ENCODE data around the gene ZMAT2.
"Not testable (repeated sequence)": the region's sequence is repeated elsewhere in the genome, so short reads cannot be mapped to it uniquely, and the experiment has no call there.

The ZMAT2 gene

GRCh38 chr5:140700177-140701144, at the start of gene ZMAT2:
Gene ZMAT2, plus strand, starts transcription at chr5:140700447. Its CDS starts 14 bp downstream, at chr5:140700461.
- TF ChIP-seq CTCF (IDR thresholded peaks at IDR 0.05; ENCODE audit: low read length, missing control alignments) = no peak
- peak; percentile 99 for DNase-seq (ENCODE audit: low read depth)
- H3K4me3 ChIP-seq (replicated peaks; ENCODE audit: low read depth, low read length) = peak within 1 kb of the TSS; percentile 74

GRCh38 chr5:140658870-140659269, 41.4 kb upstream of the ZMAT2 start:
- DNase-seq (ENCODE audit: low read depth) = no peak
- TF ChIP-seq CTCF (IDR thresholded peaks at IDR 0.05; ENCODE audit: low read length, missing control alignments) = no peak
- no peak overlapping the region for H3K4me3 ChIP-seq (replicated peaks; ENCODE audit: low read depth, low read length)

GRCh38 chr5:140660371-140660770, 39.9 kb upstream of the ZMAT2 start:
- DNase-seq (ENCODE audit: low read depth); H3K4me3 ChIP-seq (replicated peaks; ENCODE audit: low read depth, low read length): not testable (repeated sequence)

GRCh38 chr5:140664030-140664358, 36.3 kb upstream of the ZMAT2 start:
- no peak for TF ChIP-seq CTCF (IDR thresholded peaks at IDR 0.05; ENCODE audit: low read length, missing control alignments)
- H3K4me3 ChIP-seq (replicated peaks; ENCODE audit: low read depth, low read length) = peak overlapping the region; percentile 98

GRCh38 chr5:140664359-140665119, 35.7 kb upstream of the ZMAT2 start, which contains the start of gene WDR55:
Gene WDR55, plus strand, starts transcription at chr5:140664904. Its CDS starts 9 bp downstream, at chr5:140664913.
- H3K4me3 ChIP-seq (replicated peaks; ENCODE audit: low read depth, low read length) = peak within 1 kb of the TSS; percentile 98

More at GRCh38 chr5:140664030-140664358, 36.3 kb upstream of the ZMAT2 start:
- no peak for DNase-seq (ENCODE audit: low read depth)

GRCh38 chr5:140671035-140671434, 29.2 kb upstream of the ZMAT2 start:
- DNase-seq (ENCODE audit: low read depth); H3K4me3 ChIP-seq (replicated peaks; ENCODE audit: low read depth, low read length): not testable (repeated sequence)

More at GRCh38 chr5:140664359-140665119, 35.7 kb upstream of the ZMAT2 start, which contains the start of gene WDR55:
- peak; percentile 90 for DNase-seq (ENCODE audit: low read depth)
- no peak for TF ChIP-seq CTCF (IDR thresholded peaks at IDR 0.05; ENCODE audit: low read length, missing control alignments)

- no peak overlapping the region for H3K4me3 ChIP-seq (replicated peaks; ENCODE audit: low read depth, low read length)
- TF ChIP-seq CTCF (IDR thresholded peaks at IDR 0.05; ENCODE audit: low read length, missing control alignments) = no peak
- DNase-seq (ENCODE audit: low read depth) = no peak
These were observed 28.6 kb upstream of the ZMAT2 start for GRCh38 chr5:140671472-140672125.

Data from fibroblast of pulmonary artery (primary cell).